ENCODE results near the gene PTCH1. TPM values are rescaled to one million over a fixed set of nuclear protein-coding genes. Genes with fewer than 3 reads are reported as not detected.
A peak's percentile ranks its signal among the peaks of the same experiment; 100 is the strongest.

PTCH1 gene
- total RNA-seq, 2 experiments from 2014 or later = 5.4 to 7.3 TPM

DNA sequence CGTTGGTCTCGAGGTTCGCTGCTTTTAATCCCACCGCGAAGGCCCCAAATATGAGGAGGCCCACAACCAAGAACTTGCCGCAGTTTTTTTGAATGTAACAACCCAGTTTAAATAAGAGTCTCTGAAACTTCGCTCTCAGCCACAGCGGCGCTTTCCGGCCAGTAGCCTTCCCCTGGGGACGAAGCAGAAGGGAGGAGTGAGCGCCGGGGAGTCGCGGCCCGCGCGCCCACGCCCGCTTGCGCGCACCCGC lies 10.4 kb downstream of the PTCH1 start:
- TF ChIP-seq, protein P1, sequence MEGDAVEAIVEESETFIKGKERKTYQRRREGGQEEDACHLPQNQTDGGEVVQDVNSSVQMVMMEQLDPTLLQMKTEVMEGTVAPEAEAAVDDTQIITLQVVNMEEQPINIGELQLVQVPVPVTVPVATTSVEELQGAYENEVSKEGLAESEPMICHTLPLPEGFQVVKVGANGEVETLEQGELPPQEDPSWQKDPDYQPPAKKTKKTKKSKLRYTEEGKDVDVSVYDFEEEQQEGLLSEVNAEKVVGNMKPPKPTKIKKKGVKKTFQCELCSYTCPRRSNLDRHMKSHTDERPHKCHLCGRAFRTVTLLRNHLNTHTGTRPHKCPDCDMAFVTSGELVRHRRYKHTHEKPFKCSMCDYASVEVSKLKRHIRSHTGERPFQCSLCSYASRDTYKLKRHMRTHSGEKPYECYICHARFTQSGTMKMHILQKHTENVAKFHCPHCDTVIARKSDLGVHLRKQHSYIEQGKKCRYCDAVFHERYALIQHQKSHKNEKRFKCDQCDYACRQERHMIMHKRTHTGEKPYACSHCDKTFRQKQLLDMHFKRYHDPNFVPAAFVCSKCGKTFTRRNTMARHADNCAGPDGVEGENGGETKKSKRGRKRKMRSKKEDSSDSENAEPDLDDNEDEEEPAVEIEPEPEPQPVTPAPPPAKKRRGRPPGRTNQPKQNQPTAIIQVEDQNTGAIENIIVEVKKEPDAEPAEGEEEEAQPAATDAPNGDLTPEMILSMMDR (IDR thresholded peaks at IDR 0.05) = no peak
- H3K27me3 Mint-ChIP-seq = peaks cover 18% of the 10 kb centered on the region
- H3K27ac Mint-ChIP-seq = peak overlapping the region; percentile 87
- peaks cover 33% of the 10 kb centered on the region for H3K4me1 Mint-ChIP-seq (ENCODE audit: low read depth)
- peak; percentile 45 for DNase-seq
- H3K9me3 Mint-ChIP-seq = no peaks in the 10 kb centered on the region
- ATAC-seq = no peak
- intact Hi-C loops (cut with micrococcal nuclease) = loop anchor here (10.0 kb wide), 1 partner anchor 82 kb away; no protein-coding TSS in a partner anchor
- ChIA-PET CTCF (no interaction called here), POLR2A (interaction anchor here (0.6 kb wide), 1 partner anchor 385 kb away, joined by 3 read pairs; no protein-coding TSS in a partner anchor)
- H3K4me3 Mint-ChIP-seq = peak overlapping the region; percentile 90
- no peaks in the 10 kb centered on the region for H3K36me3 Mint-ChIP-seq (ENCODE audit: low read depth)

DNA sequence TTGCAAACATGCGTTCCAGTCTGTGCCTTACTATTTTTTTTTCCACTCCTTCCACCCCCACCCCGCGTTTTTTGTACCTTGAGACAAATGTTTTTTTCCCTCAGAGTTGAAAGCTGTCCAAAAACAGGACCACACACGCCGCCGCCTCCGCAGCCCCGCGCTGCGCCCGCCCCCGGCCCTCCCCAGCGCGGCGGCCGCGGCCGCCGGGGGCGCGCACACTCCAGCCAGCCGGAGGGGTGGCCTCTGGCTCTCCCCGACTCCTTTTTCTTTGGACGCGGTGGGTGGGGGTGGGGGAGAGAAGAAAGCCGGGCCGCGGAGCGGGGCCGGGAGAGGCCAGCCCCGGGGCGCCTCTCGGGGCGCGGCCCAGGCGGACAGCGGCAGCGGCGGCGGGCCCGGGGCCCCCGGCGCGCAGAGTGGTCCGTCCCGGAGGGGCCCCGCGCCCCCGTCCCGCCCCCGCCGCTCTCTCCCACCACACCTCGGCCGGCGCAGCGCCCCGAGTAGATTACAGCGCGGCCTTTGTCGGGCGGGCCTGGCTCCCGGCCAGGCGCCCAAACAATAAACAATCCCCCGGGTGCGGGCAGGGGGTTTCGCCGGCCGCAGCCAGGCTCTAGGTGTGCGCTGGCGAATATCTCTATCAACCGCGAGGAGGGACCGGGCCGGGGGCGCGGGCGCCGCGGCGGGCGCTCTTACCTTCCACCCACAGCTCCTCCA lies 10.9 kb downstream of the PTCH1 start:
- Mint-ChIP-seq H3K36me3 (ENCODE audit: low read depth) (no peaks in the 10 kb centered on the region), H3K27me3 (peaks cover 21% of the 10 kb centered on the region), H3K27ac (peak overlapping the region; percentile 87), H3K4me3 (peak overlapping the region; percentile 90), H3K9me3 (no peaks in the 10 kb centered on the region), H3K4me1 (ENCODE audit: low read depth) (peaks cover 34% of the 10 kb centered on the region)
- ChIA-PET CTCF (no interaction called here), POLR2A (no interaction called here)
- intact Hi-C loops (cut with micrococcal nuclease) = loop anchor here (10.0 kb wide), 1 partner anchor 81 kb away; no protein-coding TSS in a partner anchor
- ATAC-seq = no peak
- peak; percentile 48 for DNase-seq
- TF ChIP-seq, protein P1 (IDR thresholded peaks at IDR 0.05) = no peak

- Mint-ChIP-seq H3K27ac (peak overlapping the region; percentile 67), H3K9me3 (no peaks in the 10 kb centered on the region), H3K27me3 (peaks cover 21% of the 10 kb centered on the region), H3K36me3 (ENCODE audit: low read depth) (no peaks in the 10 kb centered on the region), H3K4me3 (peak overlapping the region; percentile 79), H3K4me1 (ENCODE audit: low read depth) (peaks cover 34% of the 10 kb centered on the region)
- ChIA-PET POLR2A (no interaction called here), CTCF (no interaction called here)
- DNase-seq = no peak
- ATAC-seq = no peak
- intact Hi-C loops (cut with micrococcal nuclease) = loop anchor here (10.0 kb wide), 1 partner anchor 80 kb away; no protein-coding TSS in a partner anchor
- TF ChIP-seq, protein P1 (IDR thresholded peaks at IDR 0.05) = no peak
These were observed 11.6 kb downstream of the PTCH1 start for GRCh38 chr9:95505072-95505716.

DNA sequence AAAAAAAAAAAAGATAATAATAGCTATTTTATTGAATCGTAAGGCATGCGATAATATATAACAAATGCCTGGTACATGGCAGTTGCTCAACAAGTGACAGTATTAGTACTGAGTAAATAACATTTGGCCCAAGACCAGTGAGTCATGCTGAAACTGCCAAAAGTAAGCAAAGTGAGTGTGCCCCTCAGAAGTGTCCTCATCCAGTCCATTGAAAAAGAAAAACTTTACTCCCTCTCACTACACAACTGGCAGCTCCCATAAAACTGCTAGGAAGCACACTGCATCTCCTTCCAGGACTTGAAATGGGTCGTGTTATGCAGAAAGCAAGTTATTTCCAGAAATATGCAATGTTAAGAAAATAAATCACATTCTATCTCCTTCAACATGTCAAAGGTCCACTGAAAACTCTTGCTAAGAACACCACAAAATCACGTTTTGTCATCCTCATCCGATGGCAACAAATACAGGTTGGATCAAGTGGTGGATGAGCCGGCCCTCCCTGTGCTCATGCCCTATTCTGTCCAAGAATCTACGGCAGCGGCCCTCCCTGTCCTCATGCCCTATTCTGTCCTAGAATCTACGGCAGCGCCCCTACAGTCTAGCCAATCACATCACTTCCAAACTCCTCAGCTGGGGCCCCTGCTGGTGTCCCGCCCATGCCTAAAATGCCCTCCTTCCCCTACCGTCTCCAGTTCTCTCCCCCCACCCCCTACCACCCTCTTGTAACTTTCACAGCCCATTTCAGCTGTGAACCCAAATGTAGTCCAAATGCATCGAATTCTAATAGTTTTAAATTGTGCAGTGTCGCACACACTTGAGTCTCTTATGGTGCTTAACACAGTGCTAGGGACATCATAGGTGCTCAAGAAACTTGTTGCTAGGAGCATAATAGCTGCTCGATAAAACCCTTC lies 12.5 kb downstream of the PTCH1 start:
- Mint-ChIP-seq H3K36me3 (ENCODE audit: low read depth) (no peaks in the 10 kb centered on the region), H3K4me1 (ENCODE audit: low read depth) (peaks cover 31% of the 10 kb centered on the region), H3K9me3 (no peaks in the 10 kb centered on the region), H3K4me3 (peak overlapping the region; percentile 27), H3K27ac (no peak overlapping the region), H3K27me3 (peaks cover 19% of the 10 kb centered on the region)
- DNase-seq = no peak
- intact Hi-C loops (cut with micrococcal nuclease) = loop anchor here (5.0 to 10.0 kb wide), 2 partner anchors 42 to 80 kb away; no protein-coding TSS in a partner anchor
- CTCF ChIA-PET = no interaction called here
- TF ChIP-seq, protein P1 (IDR thresholded peaks at IDR 0.05) = no peak
- POLR2A ChIA-PET = no interaction called here
- ATAC-seq = no peak

Data from activated CD8-positive, alpha-beta T cell treated with anti-CD3 and anti-CD28 coated beads for 36 hours (primary cell).